Astrocyte (in vitro differentiated cells and primary cell): ENCODE measurements around the gene CLPX.

ENCODE experiments used
- CTCF ChIP-seq: IDR thresholded peaks from 2 replicates; pipeline ENCODE4 v1.5.1; 2011; ENCODE audit warnings: low read depth, mild to moderate bottlenecking, inconsistent platforms, low read length, moderate library complexity; ENCODE audit not compliant: insufficient read depth
- EZH2 ChIP-seq: IDR thresholded peaks from 2 replicates; pipeline ENCODE4 v1.6.1; 2012; ENCODE audit warnings: mild to moderate bottlenecking, low read length, inconsistent platforms; ENCODE audit not compliant: insufficient read depth

- TF ChIP-seq CTCF (no peak), EZH2 (no peak)
These were observed 10.6 kb downstream of the CLPX start for GRCh38 chr15:65174509-65174908.
